GDM1 (cell line): ENCODE data around the gene PARK7.
"Not testable (repeated sequence)": the region's sequence is repeated elsewhere in the genome, so short reads cannot be mapped to it uniquely, and the experiment has no call there.

Experiments used
- DNase-seq: peaks from one replicate; lab custom pipeline; 2025; lab: John Stamatoyannopoulos, UW

Gene PARK7

DNA sequence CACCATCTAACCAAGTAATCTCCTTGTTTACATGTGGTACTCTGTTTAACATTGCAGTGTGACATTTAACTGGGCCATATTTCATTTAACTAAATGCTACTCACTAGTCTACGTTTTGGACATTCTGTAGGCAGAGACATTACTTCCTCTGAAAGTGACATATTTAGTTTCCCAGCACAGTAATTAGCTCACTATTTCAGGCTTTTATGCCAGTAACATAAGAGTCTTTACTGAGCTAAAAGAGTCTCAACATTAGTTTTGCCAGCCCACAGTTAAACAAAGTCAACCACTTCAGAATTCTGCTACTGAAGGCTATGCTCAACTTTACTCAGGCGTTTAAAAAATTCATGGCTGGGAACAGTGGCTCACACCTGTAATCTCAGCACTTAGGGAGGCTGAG, 18.3 kb upstream of the PARK7 start:
- DNase-seq = no peak

DNA sequence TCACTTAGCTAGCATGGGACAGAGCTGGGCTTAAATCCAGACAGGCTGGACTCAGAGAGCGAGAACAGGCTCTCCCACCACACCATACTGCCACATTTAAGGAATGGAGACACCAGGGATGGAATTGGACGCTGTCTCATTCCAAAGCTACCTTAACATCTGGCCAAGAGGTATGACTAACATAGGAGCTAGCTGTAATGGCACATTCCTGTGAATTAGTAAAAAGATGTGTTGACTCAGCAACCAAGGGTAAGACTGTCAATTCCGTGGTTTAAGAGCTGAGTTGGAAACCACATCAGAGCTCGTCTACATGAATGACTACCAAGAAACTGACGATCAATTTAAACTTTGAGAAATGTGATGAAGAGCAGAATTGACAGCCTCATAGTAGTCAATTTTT, 12.6 kb upstream of the PARK7 start:
- DNase-seq = no peak

DNA sequence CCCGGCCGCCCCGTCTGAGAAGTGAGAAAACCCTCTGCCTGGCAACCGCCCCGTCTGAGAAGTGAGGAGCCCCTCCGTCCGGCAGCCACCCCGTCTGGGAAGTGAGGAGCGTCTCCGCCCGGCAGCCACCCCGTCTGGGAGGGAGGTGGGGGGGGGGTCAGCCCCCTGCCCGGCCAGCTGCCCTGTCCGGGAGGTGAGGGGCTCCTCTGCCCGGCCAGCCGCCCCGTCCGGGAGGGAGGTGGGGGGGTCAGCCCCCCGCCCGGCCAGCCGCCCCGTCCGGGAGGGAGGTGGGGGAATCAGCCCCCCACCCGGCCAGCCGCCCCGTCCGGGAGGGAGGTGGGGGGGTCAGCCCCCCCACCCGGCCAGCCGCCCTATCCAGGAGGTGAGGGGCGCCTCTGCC, 8.7 kb upstream of the PARK7 start:
- not testable (repeated sequence) for DNase-seq

DNA sequence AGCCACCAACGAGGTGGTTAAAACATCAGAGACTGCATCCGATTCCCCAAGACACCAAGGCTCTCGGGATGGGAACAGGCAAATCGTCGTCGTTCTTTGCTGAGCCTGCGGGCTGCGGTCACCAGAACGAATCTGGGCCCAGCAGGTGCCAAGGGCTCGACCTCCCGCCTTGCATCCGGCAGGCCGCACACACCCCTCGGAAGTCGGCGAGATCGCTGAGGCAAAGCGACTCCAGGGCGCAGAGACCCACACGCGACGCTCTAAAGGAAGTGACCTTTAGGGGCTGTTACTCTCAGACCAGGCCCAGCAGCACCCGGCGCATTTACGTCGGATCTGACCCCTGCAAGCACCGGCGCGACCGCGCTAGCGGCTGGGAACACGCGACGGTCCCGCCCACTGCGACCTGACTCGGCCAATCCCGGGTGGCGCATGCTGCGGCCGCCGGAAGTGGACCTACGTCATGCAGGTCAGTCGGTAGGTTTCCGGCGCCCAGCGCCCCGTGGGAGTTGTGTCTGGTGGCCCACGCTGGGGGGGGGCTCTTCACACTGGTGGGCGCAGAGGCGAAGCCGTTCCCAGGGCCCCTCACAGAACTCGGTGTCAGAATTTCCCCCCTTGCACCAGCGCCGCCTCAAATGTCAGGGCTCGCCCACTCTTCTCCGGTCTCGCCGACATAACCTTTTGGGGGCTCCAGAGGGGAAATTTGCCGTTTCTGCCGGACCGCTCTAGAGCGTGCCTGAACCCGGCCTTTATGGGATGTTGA, 7.5 kb upstream of the PARK7 start:
- peak; percentile 94 for DNase-seq

DNA sequence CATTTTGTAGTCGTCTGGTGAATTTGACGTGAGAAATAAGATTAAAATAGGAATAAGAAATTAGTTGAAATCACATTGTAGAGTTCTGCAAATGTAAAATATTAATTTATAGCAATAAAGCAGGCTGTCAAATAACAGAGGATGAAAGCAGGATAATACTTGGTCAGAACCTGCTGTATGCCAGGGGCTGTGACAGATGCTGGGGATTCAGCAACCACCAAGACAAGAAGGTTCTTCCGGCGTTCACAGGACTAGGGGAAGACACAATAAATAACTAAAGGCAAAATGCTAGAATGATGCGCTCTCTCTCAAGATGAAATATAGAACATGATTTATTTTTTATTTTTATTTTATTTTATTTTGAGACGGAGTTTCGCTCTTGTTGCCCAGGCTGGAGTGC, 6.8 kb upstream of the PARK7 start:
- DNase-seq = no peak

DNA sequence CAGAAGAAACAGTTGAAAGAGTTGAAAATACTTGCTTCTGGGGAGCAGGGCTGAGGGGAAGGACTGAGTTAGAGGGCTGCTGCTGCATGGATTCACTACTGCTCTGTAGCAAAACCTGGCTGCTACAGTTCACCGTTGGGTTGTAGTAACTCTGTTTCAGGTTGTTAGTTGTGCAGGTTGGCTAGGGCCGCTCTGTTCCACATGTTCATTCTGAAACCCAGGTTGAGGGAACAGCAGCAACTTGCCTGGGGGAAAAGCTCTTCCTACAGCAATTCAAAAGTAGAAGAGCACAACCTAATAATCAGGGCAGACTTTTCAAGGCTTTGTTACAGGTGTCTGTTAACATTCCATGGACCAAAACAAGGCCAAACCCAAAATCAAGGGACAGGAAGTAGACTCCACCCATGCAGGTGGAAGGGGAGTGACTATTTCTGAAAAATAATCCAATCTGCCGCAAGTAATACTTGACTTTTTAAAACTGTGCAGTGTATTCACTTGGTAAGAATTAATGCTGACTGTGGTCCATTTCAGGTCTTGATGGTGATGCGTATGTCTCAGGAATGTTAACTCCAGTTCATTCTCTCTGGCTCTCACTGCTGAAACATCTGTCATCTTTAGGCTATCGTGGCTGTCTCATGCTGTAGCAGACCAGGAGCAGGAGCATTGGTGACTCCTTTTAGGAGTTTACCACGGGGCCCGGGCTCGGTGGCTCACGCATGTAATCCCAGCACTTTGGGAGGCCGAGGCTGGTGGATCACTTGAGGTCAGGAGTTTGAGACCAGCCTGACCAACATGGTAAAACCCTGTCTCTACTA, 5.1 kb upstream of the PARK7 start:
- DNase-seq = no peak

DNA sequence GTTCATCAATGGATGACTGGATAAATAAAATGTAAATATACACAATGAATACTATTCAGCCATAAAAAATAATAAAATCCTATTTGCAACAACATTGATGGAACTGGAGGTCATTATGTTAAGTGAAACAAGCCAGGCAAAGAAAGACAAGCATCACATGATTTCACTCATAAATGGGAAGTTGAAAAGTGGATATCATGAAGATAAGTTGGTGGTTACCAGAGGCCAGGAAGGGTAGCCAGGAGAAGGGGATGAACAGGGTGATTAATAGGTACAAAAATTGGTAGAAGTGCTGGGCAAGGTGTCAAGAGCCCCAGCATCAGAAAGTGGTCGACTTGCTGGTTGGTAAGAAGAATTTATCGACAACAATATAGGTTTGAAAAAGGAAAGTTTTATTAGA, 1.3 kb upstream of the PARK7 start:
- DNase-seq = no peak

DNA sequence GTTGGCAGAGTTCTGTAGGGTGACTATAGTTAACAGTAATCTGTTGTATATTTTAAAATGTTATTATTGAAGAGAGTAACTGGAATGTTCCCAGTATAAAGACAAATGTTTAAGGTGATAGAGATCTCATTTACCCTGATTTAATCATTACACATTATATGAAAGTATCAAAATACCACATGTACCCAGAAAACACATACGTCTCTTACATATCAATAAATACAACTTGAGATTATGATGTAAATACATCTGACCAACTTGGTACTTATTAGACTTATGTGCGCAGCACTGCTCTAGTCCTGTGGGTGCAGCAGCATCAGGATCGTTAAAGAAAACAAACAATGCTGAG, 670 bp upstream of the PARK7 start:
- DNase-seq = no peak

DNA sequence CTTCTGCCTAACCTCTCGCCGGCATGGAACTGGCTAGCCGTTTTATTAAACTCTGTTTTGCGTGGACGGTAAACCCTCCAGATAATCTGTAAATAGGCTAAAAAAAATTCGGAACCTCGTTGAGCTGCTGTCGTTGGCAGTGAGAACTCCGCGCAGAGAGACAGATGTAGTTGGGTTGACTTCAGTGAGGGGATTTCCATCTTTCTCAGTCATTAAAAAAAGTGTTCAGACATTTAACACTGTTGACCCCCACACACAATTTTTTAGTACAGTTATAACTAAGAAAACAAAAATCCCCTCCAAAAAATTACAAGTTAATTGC, 464 bp downstream of the PARK7 start:
- DNase-seq = no peak

DNA sequence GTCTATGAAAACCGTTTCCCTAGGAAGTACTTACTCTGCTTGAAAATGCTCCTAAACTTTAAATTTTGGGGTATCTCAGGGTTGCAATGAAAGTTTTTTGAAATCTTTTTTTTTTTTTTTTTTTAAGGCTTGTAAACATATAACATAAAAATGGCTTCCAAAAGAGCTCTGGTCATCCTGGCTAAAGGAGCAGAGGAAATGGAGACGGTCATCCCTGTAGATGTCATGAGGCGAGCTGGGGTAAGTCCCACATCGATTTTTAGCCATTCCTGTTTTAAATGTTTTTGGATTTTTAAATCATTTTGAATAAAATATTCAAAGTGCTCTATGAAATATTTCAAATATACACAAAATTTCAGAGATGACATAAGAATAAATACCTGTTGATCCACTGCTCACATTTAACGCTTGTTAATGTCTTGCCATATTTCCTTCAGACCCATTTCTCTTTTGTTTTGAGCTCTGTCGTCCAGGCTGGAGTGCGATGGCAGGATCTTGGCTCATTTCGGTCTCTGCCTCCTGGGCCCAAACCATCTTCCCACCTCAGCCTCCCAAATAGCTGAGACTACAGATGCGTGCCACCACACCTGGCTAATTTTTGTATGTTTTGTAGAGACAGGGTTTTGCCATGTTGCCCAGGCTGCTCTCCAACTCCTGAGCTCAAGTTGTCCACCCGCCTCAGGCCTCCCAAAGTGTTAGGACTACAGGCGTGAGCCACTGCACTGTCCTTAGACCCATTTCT, 1.3 kb downstream of the PARK7 start:
- DNase-seq = no peak

DNA sequence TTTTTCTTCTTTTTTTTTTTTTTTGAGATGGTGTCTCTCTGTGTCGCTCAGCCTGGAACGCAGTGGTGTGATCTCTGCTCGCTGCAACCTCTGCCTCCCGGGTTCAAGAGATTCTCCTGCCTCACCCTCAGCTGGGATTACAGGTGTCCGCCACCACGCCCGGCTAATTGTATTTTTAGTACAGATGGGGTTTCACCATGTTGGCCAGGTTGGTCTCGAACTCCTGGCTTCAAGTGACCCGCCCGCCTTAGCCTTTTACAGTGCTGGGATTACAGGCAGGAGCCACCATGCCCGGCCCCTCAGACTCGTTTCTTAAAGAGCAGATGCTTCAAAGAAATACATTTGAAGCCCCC, 1.8 kb downstream of the PARK7 start:
- not testable (repeated sequence) for DNase-seq

DNA sequence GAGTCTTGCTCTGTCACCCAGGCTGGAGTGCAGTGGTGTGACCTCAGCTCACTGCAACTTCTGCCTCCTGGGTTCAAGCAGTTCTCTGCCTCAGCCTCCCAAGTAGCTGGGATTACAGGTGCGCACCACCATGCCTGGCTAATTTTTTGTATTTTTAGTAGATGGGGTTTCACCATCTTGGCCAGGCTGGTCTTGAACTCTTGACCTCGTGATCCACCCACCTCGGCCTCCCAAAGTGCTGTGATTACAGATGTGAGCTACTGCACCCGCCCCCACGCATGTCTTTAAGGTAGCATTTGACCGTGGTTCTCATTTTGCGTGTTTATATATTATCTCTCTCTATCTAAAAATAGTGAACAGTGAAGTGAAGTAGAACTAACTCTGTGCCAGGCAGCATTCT, 2.3 kb downstream of the PARK7 start:
- DNase-seq = not testable (repeated sequence)

DNA sequence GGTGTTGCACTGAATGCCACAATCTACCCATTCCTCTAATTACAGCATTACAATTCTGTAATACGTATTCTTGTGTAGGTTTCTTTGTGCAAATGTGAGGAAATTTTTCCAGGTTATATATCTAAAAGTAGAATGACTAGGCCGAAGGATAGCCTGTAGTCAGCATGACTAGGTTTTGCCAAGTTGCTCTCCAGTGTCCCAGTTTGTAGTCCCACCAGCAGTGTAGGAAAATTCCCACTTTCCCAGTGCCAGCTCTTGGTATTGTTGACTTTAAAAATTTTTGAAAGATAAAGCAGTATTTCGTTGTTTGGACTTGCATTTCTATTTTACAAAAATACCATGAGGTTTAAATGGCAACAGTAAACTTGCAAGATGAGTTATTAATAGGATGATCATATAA, 3.0 kb downstream of the PARK7 start:
- DNase-seq = no peak

DNA sequence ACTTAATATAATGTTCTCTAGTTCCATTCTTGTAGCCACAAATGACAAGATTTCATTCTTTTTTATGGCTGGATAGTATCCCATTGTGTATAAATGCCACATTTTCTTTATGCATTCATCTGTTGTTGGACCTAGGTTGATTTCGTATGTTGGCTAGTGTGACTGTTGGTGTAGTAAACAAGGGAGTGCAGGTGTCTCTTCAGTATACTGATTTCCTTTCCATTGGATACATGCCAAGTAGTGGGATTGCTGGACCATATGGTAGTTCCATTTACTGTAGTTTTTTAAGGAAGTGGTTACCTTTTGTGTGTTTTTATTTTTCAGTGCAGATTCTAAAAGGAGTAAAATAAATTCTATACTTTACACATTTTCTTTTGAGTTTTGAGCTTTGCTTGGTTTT, 5.7 kb downstream of the PARK7 start:
- no peak for DNase-seq

DNA sequence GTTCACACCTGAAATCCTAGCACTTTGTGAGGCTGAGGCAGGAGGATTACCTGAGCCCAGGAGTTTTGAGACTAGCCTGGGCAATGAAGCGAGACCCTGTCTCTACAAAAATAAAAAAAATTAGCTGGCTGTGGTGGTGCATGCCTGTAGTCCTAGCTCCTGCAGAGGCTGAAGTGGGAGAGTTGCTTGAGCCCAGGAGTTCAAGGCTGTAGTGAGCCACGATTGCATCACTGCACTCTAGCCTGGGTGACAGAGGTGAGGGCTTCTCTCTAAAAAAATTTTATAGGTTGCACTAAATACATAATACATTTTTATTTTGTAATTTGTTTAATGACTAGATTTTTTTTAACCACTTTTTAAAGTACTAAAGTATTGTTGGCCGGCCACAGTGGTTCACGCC, 6.1 kb downstream of the PARK7 start:
- DNase-seq = no peak

DNA sequence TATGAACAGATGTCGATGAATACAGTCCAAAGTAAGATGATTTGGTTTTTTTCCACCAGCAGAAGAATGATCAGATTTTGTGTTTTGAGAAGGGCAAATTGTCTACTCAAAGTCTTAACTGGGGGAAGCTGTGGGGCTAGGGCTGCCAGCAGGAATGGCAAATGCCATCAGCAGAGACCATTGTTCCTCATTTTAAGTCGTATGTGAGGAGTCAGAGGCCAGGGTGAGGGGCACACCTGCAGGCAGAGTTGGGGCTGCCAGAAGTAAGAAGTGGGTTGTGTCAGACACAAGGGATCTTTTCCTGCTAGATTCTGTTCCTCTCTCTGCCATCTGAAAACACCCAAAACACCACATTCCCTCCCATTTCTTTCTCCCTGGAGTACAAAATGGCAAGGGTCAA, 8.7 kb downstream of the PARK7 start:
- no peak for DNase-seq

DNA sequence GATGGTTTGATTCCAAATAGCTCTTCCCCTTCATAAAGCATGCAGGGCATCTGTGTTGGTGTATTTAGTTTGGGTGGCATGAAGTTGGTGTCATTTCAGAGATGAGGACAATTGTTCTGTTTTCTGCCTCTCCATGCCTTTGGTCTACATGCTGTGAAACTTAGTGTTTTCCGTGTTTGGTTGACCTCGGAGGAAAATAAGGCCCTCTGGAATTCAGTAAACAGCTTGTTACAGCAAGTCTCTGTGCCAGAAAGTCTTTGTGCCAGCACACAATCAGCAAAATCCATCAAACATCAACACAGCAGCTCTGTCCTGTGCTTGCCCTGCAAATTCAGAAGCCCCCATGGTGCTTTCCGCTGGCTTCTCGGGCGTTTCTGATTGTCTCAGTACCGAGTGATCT, 9.5 kb downstream of the PARK7 start:
- DNase-seq = no peak

DNA sequence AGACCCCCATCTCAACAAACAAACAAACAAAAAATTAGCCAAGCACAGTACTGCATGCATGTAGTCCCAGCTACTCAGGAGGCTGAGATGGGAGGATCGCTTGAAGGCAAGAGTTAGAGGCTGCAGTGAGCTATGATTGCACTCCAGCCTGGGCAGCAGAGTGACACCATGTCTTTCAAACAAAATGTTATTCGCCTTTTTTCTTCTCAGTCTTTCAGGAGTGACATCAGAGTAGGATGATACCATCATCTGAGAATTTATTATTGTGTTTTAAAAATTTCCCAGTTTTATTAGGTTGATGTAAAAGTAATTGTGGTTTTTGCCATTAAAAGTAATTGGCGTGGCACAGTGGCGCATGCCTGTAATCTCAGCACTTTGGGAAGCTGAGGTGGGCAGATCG, 10.8 kb downstream of the PARK7 start:
- DNase-seq = no peak

DNA sequence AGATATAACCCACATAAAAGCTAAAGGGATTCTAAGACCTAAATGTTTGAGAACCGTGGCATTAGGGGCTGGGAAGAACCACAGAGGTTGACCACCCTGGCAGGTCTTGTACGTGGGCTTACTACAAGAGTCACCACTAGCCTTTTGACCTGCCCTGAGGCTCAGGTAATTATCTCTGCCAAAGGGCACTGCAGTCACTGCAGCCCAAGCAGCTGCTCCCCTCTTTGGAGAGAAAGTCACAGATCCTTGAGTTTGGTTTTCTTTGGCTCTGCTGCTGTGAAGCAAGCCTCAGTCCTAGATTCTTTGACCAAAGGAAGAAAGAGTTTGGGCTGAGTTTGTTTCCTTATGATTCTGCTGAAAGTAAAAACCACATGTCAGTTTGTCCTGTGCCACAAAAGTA, 11.6 kb downstream of the PARK7 start:
- DNase-seq = no peak

DNA sequence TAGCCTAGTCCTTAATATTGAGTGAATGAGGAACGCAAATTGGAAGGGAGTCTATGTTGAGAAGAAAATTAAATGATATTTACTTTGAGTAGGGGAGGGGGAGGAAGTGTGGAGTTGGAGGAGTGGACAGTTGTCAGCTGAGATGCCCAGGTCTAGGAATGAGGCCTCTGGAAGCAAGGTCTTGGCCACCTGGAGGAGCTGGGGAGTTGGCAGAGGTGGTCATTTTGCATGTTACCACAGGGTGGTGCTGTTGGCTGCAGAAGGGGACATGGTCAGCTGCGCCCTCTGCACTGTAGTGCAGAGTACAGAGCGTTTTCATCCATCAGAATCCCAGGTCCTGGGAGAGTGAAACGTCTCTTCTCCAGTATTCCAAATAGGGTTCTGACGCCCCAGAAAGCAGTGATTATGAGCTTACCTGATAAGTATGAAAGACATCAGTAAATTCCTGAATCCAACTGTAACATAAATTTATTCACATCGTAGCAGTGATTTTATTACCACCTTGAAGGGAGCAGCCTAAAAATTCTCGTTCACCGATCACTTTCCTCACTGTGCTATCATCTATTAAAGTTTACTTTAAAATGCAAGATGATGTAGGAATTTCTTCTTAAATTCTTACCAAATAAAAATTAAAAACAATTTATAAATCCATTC, 13.8 kb downstream of the PARK7 start:
- peak; percentile 5 for DNase-seq

DNA sequence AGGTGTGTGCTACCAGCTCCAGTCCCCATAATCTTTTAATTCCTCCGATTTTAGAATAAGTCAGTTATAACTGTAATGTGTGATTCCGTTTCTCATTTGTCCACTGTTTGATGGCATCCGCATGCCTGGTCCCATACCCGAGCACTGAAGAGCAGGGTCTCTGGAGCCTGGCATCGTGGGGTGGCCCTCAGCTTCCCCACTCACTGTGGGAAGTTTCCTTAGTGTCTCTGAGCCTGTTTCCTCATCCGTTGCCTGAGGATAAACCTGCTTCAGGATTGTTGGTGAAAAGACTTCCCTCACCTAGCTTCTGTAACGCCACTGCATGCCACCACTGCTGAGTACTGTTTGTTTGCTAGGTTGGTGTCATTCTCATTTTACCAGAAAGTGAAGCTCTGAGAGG, 19.5 kb downstream of the PARK7 start:
- no peak for DNase-seq

DNA sequence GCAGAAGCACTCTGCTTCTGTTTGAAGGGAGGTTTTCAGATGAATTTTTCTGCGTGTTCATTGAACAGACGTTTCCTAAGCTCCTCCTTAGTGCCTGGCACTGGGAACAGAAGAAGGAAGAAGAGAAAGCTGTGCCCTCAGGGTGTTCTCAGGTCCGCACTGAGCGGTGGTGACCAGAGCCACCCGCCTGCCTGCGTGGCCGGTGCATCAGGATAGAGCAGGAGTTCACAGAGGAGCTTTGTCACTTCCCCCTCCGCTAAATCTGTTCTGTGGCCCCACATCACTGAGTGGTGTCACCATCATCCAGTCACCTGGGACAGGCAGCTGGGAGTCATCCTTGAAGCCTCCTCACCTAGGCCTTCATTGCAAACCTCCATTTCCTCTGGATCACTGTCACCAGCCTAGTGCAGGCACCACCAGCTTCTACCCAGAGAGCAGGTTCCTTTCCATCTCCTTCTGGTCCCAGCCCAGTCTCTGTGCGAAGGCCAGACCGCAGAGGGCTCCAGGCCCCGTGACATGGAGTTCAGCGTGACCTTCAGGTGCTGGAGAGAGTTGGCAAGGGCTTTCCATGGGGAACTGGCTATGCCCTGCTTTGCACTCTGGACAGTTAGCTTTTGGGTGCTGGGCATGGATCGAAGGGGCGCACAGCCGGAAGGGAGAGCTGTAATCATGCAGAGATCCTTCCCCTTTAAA, 21.7 kb downstream of the PARK7 start:
- DNase-seq = no peak
